Thyroid gland (tissue), 4 donors: ENCODE results near the gene BRSK2.
"Not testable (repeated sequence)": the region's sequence is repeated elsewhere in the genome, so short reads cannot be mapped to it uniquely, and the experiment has no call there.

Experiments
- CTCF ChIP-seq, 6 experiments: fragments of 200-600 bp in 3 of 6; fragments of 450-650 bp in 3 of 6; sonication (generic) in 3 of 6; IDR thresholded peaks; one replicate each; pipeline ENCODE4 v1.5.1; 2016 to 2019; ENCODE audit warnings: antibody characterized with exemption in 6 of 6, mild to moderate bottlenecking in 2 of 6, inconsistent platforms in 1 of 6, moderate library complexity in 1 of 6
- POLR2A ChIP-seq, 2 donors: fragments of 450-650 bp; IDR thresholded peaks; one replicate each; pipeline ENCODE4 v1.6.1; 2017; ENCODE audit warnings: antibody characterized with exemption in 2 of 2, mild to moderate bottlenecking in 2 of 2, moderate library complexity in 1 of 2

- not testable (repeated sequence) for TF ChIP-seq CTCF, POLR2A (IDR thresholded peaks at IDR 0.05)
These were observed 28.6 kb downstream of the BRSK2 start for GRCh38 chr11:1418192-1418795.
